Measurements from ENCODE around the gene BIN1.

Gene BIN1

DNA sequence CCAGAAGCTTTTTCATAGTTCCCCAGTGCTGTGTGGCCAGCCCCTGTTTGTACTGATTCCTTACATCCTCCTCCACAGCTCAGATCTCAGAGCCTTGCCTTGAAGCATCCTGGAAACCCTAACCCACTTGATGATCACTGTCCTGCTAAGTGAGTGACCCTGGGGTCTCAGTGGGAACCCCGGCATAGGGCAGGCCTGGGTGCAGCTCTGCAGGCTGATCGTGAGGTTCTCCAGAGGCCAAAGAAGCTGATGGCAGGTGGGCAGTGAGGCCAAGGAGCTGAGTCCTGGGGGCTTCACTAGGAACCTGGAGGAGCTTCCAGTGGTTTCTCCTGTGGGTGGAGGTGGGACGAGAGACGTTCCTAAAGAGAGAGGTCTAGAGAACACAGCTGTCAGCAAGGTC, 47.4 kb upstream of the BIN1 start:
- no peaks in the 10 kb centered on the region for H3K36me3 ChIP-seq (replicated peaks; ENCODE audit: low read depth, low read length)
- TF ChIP-seq, protein P1, sequence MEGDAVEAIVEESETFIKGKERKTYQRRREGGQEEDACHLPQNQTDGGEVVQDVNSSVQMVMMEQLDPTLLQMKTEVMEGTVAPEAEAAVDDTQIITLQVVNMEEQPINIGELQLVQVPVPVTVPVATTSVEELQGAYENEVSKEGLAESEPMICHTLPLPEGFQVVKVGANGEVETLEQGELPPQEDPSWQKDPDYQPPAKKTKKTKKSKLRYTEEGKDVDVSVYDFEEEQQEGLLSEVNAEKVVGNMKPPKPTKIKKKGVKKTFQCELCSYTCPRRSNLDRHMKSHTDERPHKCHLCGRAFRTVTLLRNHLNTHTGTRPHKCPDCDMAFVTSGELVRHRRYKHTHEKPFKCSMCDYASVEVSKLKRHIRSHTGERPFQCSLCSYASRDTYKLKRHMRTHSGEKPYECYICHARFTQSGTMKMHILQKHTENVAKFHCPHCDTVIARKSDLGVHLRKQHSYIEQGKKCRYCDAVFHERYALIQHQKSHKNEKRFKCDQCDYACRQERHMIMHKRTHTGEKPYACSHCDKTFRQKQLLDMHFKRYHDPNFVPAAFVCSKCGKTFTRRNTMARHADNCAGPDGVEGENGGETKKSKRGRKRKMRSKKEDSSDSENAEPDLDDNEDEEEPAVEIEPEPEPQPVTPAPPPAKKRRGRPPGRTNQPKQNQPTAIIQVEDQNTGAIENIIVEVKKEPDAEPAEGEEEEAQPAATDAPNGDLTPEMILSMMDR (IDR thresholded peaks at IDR 0.05; ENCODE audit: low read depth, low read length), result no peak
- TF ChIP-seq EZH2phosphoT487 (IDR thresholded peaks at IDR 0.05; ENCODE audit: low read depth), result no peak
- H3K4me2 ChIP-seq (ENCODE audit: low read length), result no peak overlapping the region
- no peak overlapping the region for H3K27ac ChIP-seq (ENCODE audit: low read length)
- no peak overlapping the region for H3K9ac ChIP-seq (ENCODE audit: low read length)
- H3K27me3 ChIP-seq (ENCODE audit: low read depth, low read length), result peaks cover 8% of the 10 kb centered on the region; the same call in 1 of the 2 replicates
- no peaks in the 10 kb centered on the region for H4K20me1 ChIP-seq (ENCODE audit: insufficient read depth, low read length)
- no peak overlapping the region for H2AFZ ChIP-seq (ENCODE audit: low read depth, low read length)
- H3K79me2 ChIP-seq (ENCODE audit: low read length), result no peaks in the 10 kb centered on the region
- no peak overlapping the region for H3K4me3 ChIP-seq (ENCODE audit: low read length)
- H3K9me3 ChIP-seq (ENCODE audit: insufficient read depth, low read length), result peaks cover 6% of the 10 kb centered on the region; the same call in 1 of the 2 replicates
- H3K4me1 ChIP-seq (ENCODE audit: low read length), result peaks cover 21% of the 10 kb centered on the region

DNA sequence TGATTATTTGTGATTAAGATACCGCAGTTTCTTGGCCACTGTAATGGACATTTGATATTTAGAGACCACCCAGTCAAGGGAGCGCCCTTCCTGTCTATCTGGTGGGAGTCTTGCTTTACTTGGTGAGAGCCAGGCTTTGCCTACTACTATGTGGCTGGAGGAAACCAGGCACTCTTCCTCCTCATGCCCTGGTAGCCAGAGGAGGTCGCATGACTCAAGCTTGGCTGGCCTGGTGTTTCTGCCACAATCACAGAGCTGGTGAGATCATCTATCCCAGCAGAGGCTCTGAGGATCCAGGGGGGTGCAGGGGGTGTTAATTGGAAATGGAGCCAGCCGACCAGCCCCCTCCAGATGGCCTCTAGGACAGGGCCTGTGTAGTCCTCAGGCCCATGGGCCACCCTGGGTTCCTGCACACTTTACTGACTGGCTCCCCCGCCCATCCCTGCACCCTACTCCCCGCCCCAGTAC, 46.8 kb upstream of the BIN1 start:
- H3K27me3 ChIP-seq (ENCODE audit: low read depth, low read length), result peaks cover 8% of the 10 kb centered on the region; the same call in 1 of the 2 replicates
- H3K4me3 ChIP-seq (ENCODE audit: low read length), result no peak overlapping the region
- H3K36me3 ChIP-seq (replicated peaks; ENCODE audit: low read depth, low read length), result no peaks in the 10 kb centered on the region
- no peaks in the 10 kb centered on the region for H4K20me1 ChIP-seq (ENCODE audit: insufficient read depth, low read length)
- no peak for TF ChIP-seq EZH2phosphoT487 (IDR thresholded peaks at IDR 0.05; ENCODE audit: low read depth)
- TF ChIP-seq, protein P1 (IDR thresholded peaks at IDR 0.05; ENCODE audit: low read depth, low read length), result no peak
- no peak overlapping the region for H3K9ac ChIP-seq (ENCODE audit: low read length)
- H3K27ac ChIP-seq (ENCODE audit: low read length), result no peak overlapping the region
- H3K79me2 ChIP-seq (ENCODE audit: low read length), result no peaks in the 10 kb centered on the region
- H3K9me3 ChIP-seq (ENCODE audit: insufficient read depth, low read length), result peaks cover 6% of the 10 kb centered on the region; the same call in 1 of the 2 replicates
- peaks cover 14% of the 10 kb centered on the region for H3K4me1 ChIP-seq (ENCODE audit: low read length)
- no peak overlapping the region for H3K4me2 ChIP-seq (ENCODE audit: low read length)
- H2AFZ ChIP-seq (ENCODE audit: low read depth, low read length), result no peak overlapping the region

DNA sequence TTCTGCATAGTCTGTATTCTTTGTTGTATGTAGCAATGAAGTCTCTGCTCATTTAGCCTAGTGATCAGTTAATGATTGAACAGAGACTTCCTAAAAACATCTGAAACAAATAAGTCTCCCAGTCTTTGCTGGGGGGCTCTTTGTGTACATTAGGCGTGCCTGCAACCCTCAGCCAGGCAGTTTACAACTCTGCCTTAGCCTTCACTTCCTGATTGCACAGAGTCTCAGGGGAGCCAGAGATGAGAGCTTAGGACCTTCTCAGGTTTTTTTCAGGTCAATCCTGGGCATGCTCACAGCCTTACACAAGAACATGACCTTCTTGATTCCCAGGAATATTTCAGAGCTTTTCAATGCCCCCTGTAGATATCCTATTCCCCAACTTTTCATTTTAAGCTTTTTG, 44.0 kb upstream of the BIN1 start:
- no peak overlapping the region for H2AFZ ChIP-seq (ENCODE audit: low read depth, low read length)
- H3K9me3 ChIP-seq (ENCODE audit: insufficient read depth, low read length), result peaks cover 6% of the 10 kb centered on the region; the same call in 1 of the 2 replicates
- H3K4me2 ChIP-seq (ENCODE audit: low read length), result no peak overlapping the region
- no peaks in the 10 kb centered on the region for H3K36me3 ChIP-seq (replicated peaks; ENCODE audit: low read depth, low read length)
- H3K27me3 ChIP-seq (ENCODE audit: low read depth, low read length), result peaks cover 2% of the 10 kb centered on the region; the same call in 1 of the 2 replicates
- no peak overlapping the region for H3K9ac ChIP-seq (ENCODE audit: low read length)
- TF ChIP-seq EZH2phosphoT487 (IDR thresholded peaks at IDR 0.05; ENCODE audit: low read depth), result no peak
- TF ChIP-seq, protein P1 (IDR thresholded peaks at IDR 0.05; ENCODE audit: low read depth, low read length), result no peak
- H3K27ac ChIP-seq (ENCODE audit: low read length), result no peak overlapping the region
- no peak overlapping the region for H3K4me3 ChIP-seq (ENCODE audit: low read length)
- H3K79me2 ChIP-seq (ENCODE audit: low read length), result no peaks in the 10 kb centered on the region
- no peaks in the 10 kb centered on the region for H4K20me1 ChIP-seq (ENCODE audit: insufficient read depth, low read length)
- no peaks in the 10 kb centered on the region for H3K4me1 ChIP-seq (ENCODE audit: low read length)

DNA sequence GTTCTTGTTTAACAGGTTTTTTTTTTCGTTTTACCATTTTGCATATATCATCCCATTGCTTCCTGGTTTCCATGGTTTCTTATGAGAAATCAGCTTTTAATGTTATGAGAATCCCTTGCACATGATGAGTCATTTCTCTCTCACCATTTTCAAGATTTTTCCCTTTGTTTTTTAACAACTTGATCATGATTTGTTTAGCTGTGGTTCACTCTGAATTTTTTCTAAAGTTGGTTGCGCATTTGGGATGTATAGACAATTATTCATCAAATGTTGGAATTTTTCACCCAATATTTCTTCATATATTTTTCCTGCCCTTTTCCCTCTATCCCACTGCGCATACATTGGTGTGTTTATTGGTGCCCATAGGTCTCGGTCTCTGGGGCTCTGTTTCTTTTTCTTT, 42.4 kb upstream of the BIN1 start:
- no peak overlapping the region for H3K9ac ChIP-seq (ENCODE audit: low read length)
- peaks cover 6% of the 10 kb centered on the region; the same call in 1 of the 2 replicates for H3K9me3 ChIP-seq (ENCODE audit: insufficient read depth, low read length)
- no peak overlapping the region for H2AFZ ChIP-seq (ENCODE audit: low read depth, low read length)
- TF ChIP-seq, protein P1 (IDR thresholded peaks at IDR 0.05; ENCODE audit: low read depth, low read length), result no peak
- TF ChIP-seq EZH2phosphoT487 (IDR thresholded peaks at IDR 0.05; ENCODE audit: low read depth), result no peak
- no peak overlapping the region for H3K4me2 ChIP-seq (ENCODE audit: low read length)
- H4K20me1 ChIP-seq (ENCODE audit: insufficient read depth, low read length), result no peaks in the 10 kb centered on the region
- no peaks in the 10 kb centered on the region for H3K27me3 ChIP-seq (ENCODE audit: low read depth, low read length)
- no peaks in the 10 kb centered on the region for H3K36me3 ChIP-seq (replicated peaks; ENCODE audit: low read depth, low read length)
- no peaks in the 10 kb centered on the region for H3K4me1 ChIP-seq (ENCODE audit: low read length)
- no peak overlapping the region for H3K27ac ChIP-seq (ENCODE audit: low read length)
- H3K4me3 ChIP-seq (ENCODE audit: low read length), result no peak overlapping the region
- H3K79me2 ChIP-seq (ENCODE audit: low read length), result no peaks in the 10 kb centered on the region
